Measurements from ENCODE around the gene PRLR.

DNA sequence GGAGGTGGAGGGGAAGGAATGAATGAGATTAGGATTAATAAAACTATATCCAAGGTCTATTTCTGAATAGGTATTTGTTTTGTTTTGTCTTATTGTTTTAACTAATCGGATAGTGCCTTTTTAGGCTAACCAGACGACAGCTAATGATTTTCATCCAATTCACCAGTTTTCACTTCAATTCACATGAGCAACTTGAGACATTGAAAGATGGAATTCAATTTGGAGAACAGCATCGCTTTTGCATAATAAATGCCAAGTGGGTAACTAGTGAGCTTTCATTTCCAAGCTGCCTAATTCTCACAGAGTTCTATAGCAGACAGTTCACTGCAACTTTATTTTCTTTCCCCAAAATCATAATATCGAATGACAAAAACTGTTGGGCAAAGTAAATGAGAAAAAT, 187.5 kb downstream of the PRLR start:
- TF ChIP-seq ZNF384 (IDR thresholded peaks at IDR 0.05) (no peak), ELF4 (IDR thresholded peaks at IDR 0.05) (no peak), FOXA1 (IDR thresholded peaks at IDR 0.05) (no peak), FOXM1 (IDR thresholded peaks at IDR 0.05; ENCODE audit: borderline replicate concordance) (no peak), BHLHE40 (IDR thresholded peaks at IDR 0.05; ENCODE audit: borderline replicate concordance) (no peak), ARNT (IDR thresholded peaks at IDR 0.05) (no peak), HDGF (IDR thresholded peaks at IDR 0.05; ENCODE audit: borderline replicate concordance) (no peak), SUZ12 (IDR thresholded peaks at IDR 0.05) (no peak), FOXK2 (IDR thresholded peaks at IDR 0.05) (no peak)
- TF ChIP-seq, protein P1, sequence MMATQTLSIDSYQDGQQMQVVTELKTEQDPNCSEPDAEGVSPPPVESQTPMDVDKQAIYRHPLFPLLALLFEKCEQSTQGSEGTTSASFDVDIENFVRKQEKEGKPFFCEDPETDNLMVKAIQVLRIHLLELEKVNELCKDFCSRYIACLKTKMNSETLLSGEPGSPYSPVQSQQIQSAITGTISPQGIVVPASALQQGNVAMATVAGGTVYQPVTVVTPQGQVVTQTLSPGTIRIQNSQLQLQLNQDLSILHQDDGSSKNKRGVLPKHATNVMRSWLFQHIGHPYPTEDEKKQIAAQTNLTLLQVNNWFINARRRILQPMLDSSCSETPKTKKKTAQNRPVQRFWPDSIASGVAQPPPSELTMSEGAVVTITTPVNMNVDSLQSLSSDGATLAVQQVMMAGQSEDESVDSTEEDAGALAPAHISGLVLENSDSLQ (IDR thresholded peaks at IDR 0.05) = no peak
